Right lobe of liver (tissue), 6 donors: ENCODE results near the gene JAG1. TPM values are rescaled to one million over a fixed set of nuclear protein-coding genes. Genes with fewer than 3 reads are reported as not detected.

Experiments used
- ATAC-seq, 4 donors: fragments of 200-7000 bp; cut with Tn5 transposase; one replicate each; pipeline ENCODE4 v1.9.1; 2020; ENCODE audit warnings: mild to moderate bottlenecking in 4 of 4, moderate library complexity in 4 of 4
- DNase-seq, 3 donors: peaks; one replicate each; pipeline ENCODE4 v3.0.0-alpha.2; 2020
- H3K27ac ChIP-seq, 3 donors: fragments of 200-600 bp; one replicate each; pipeline ENCODE4 v1.8.0; 2022
- H3K27me3 ChIP-seq, 2 donors: fragments of 200-600 bp; one replicate each; pipeline ENCODE4 v1.8.0; 2022
- H3K36me3 ChIP-seq, 4 donors: fragments of 200-600 bp; sonication (generic) in 1 of 4; one replicate each; pipeline versions ENCODE4 v1.5.1 to v1.8.0; 2017 to 2022; ENCODE audit warnings: control low read depth in 1 of 4
- H3K4me1 ChIP-seq, 4 donors: fragments of 200-600 bp; sonication (generic) in 1 of 4; one replicate each; pipeline versions ENCODE4 v1.5.1 to v1.8.0; 2017 to 2022; ENCODE audit warnings: control low read depth in 1 of 4
- H3K4me3 ChIP-seq, 3 donors: fragments of 200-600 bp; one replicate each; pipeline ENCODE4 v1.8.0; 2022
- H3K9me3 ChIP-seq, 4 donors: fragments of 200-600 bp; sonication (generic) in 1 of 4; one replicate each; pipeline versions ENCODE4 v1.5.1 to v1.8.0; 2017 to 2022; ENCODE audit warnings: control low read depth in 1 of 4
- POLR2A ChIP-seq: fragments of 450-650 bp; IDR thresholded peaks from one replicate; pipeline ENCODE4 v1.6.1; 2017; ENCODE audit warnings: antibody characterized with exemption, mild to moderate bottlenecking
- WGBS: methylation state at CpG from one replicate; pipeline ENCODE4 v1.1.6; 2018; ENCODE audit warnings: low coverage, low lambda C conversion rate; ENCODE audit not compliant: insufficient coverage; ENCODE audit errors: missing lambda C conversion rate; 5-methylcytosine and 5-hydroxymethylcytosine counted together
- intact Hi-C, 2 donors: fragments of 100-400 bp; cut with DNase I; formaldehyde crosslinking; loops; one replicate each; pipeline versions ENCODE4 v1.11.2 to v1.14.1; 2022
- total RNA-seq, 6 experiments: library from RNA; depleted of rRNA in 2 of 6; stranded (reverse); fragments of >200 nt in 2 of 6; fragmentation: NEBNext Ultra II Directional in 3 of 6; extraction: Animal tissue kit (Norgen Biotek cat#: 25700) in 3 of 6; gene quantifications; one replicate each; pipeline versions ENCODE4 v1.1.0 to v1.2.4, GENCODE V29; 2016 to 2023
- TF ChIP-seq, protein P1 (sequence below), 4 donors: fragments of 200-600 bp in 3 of 4; fragments of 450-650 bp in 1 of 4; IDR thresholded peaks; one replicate each; pipeline versions ENCODE4 v1.5.1 to v1.8.0; 2016 to 2022; ENCODE audit warnings: antibody characterized with exemption in 4 of 4, mild to moderate bottlenecking in 2 of 4
- donor health status: DM: no; HTN: yes; CAD: no.
- donor health status: DM: no; HTN: no; CAD: no.
- donor health status: DM: no; HTN: no; CAD: no.
- donor health status: DM: no; HTN: yes; CAD: no.
- donor health status: DM: no; HTN: yes; CAD: no.

JAG1 gene
- total RNA-seq, 6 experiments from 2014 or later = 3.1 to 8.5 (median 6.7) TPM

DNA sequence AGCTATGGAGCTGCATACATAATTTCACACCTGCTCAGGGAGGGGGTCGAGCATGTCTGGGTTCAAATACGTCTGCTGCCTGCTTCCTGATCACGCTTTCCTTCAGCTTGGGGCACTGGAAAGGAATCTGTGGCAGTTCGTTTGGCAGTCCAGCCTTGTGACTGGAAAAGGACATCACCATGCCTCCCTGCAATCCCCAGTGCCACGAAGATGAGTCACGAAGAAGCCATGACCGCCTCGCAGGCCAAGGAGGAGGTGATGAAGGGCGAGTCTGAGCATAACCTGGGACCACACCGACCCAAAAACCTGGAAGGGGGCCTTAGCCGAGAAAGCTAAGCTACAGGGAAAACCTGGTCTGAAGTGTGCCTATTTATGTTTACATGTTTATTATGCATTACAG is 13.1 kb downstream of the JAG1 start:
- Histone ChIP-seq H3K27me3 (no peaks in the 10 kb centered on the region), H3K4me3 (no peak overlapping the region), H3K9me3 (no peaks in the 10 kb centered on the region), H3K4me1 (no peaks in the 10 kb centered on the region), H3K36me3 (no peaks in the 10 kb centered on the region), H3K27ac (peak overlapping the region in 1 of 3 donors; percentile 18)
- ATAC-seq (no peak), DNase-seq (no peak)
- intact Hi-C loops = no loop called here
- TF ChIP-seq, protein P1, sequence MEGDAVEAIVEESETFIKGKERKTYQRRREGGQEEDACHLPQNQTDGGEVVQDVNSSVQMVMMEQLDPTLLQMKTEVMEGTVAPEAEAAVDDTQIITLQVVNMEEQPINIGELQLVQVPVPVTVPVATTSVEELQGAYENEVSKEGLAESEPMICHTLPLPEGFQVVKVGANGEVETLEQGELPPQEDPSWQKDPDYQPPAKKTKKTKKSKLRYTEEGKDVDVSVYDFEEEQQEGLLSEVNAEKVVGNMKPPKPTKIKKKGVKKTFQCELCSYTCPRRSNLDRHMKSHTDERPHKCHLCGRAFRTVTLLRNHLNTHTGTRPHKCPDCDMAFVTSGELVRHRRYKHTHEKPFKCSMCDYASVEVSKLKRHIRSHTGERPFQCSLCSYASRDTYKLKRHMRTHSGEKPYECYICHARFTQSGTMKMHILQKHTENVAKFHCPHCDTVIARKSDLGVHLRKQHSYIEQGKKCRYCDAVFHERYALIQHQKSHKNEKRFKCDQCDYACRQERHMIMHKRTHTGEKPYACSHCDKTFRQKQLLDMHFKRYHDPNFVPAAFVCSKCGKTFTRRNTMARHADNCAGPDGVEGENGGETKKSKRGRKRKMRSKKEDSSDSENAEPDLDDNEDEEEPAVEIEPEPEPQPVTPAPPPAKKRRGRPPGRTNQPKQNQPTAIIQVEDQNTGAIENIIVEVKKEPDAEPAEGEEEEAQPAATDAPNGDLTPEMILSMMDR (IDR thresholded peaks at IDR 0.05) = no peak
- TF ChIP-seq POLR2A = no peak
- 64% methylated on average over 8 of the region's 11 CpGs for WGBS

GRCh38 chr20:10659651-10660601 is 13.9 kb downstream of the JAG1 start:
- ATAC-seq (no peak), DNase-seq (no peak)
- H3K27ac ChIP-seq = peak overlapping the region in 1 of 3 donors; percentile 18
- WGBS = 86% methylated on average over 5 of the region's 12 CpGs
- no peak overlapping the region for H3K4me3 ChIP-seq
- no peak for TF ChIP-seq POLR2A
- TF ChIP-seq, protein P1 (IDR thresholded peaks at IDR 0.05) = no peak
- H3K27me3 ChIP-seq = no peaks in the 10 kb centered on the region
- intact Hi-C loops = no loop called here
- H3K4me1 ChIP-seq = no peaks in the 10 kb centered on the region
- no peaks in the 10 kb centered on the region for H3K36me3 ChIP-seq
- no peaks in the 10 kb centered on the region for H3K9me3 ChIP-seq

DNA sequence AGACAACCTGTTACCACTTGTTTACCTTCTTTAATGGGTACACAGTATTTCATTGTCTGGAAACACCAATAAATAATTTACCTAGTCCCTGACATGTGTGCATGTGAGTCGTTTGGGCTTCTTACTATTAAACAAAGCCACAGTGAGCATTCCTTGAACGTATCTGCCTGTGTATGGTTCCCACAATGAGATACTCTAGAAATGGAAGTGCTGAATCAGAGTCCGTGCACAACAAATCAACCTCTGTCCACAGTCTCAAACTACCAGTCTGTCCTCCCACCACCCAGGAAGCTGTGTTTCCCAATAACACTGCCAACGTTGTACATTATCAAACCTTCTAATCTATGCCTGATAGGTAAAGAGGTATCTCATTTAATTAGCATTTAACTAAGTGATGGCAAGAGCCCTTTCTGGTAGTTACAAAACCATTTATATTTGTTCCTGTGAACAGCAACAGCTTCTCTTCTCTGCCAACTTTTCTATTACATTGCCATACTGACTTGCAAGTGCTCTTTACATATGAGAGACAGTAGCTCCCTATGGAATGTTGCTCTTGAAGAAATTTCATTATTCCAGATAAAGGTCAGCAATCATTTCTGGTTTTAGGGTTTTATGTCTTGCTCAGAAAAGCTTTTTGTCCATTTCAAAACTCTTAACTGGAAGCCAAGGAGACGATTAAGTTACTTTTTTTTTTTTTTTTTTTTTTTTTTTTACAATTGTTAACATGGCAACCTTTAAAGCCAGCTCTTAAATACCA is 14.7 kb downstream of the JAG1 start:
- Histone ChIP-seq H3K27ac (no peak overlapping the region), H3K9me3 (no peaks in the 10 kb centered on the region), H3K36me3 (no peaks in the 10 kb centered on the region), H3K27me3 (no peaks in the 10 kb centered on the region), H3K4me1 (no peaks in the 10 kb centered on the region), H3K4me3 (no peak overlapping the region)
- no peak for ATAC-seq
- no peak for DNase-seq
- 53% methylated on average over 5 of the region's 5 CpGs for WGBS
- intact Hi-C loops = no loop called here
- no peak for TF ChIP-seq POLR2A
- TF ChIP-seq, protein P1 (IDR thresholded peaks at IDR 0.05) = no peak

- intact Hi-C loops = no loop called here
- H3K36me3 ChIP-seq = no peaks in the 10 kb centered on the region
- no peak overlapping the region for H3K4me3 ChIP-seq
- no peak overlapping the region for H3K27ac ChIP-seq
- H3K4me1 ChIP-seq = no peaks in the 10 kb centered on the region
- ATAC-seq (no peak), DNase-seq (no peak)
- 80% methylated on average over 7 of the region's 13 CpGs for WGBS
- H3K9me3 ChIP-seq = no peaks in the 10 kb centered on the region
- H3K27me3 ChIP-seq = no peaks in the 10 kb centered on the region
- TF ChIP-seq, protein P1 (IDR thresholded peaks at IDR 0.05) = no peak
- TF ChIP-seq POLR2A = no peak
Measured at GRCh38 chr20:10658051-10658823, 15.6 kb downstream of the JAG1 start.
